B cell (primary cell): ENCODE results near the gene DAD1. TPM values are rescaled to one million over a fixed set of nuclear protein-coding genes. Genes with fewer than 3 reads are reported as not detected.
A peak's percentile ranks its signal among the peaks of the same experiment; 100 is the strongest.

ENCODE experiments used
- ATAC-seq: fragments of 200-7000 bp; cut with Tn5 transposase; one replicate; pipeline ENCODE4 v1.10.0; 2021; ENCODE audit warnings: low read depth, mild to moderate bottlenecking, moderate number of reproducible peaks, moderate library complexity
- CTCF ChIA-PET: fragments of 350-600 bp; sonication (Branson Sonifier 250); formaldehyde crosslinking; loops from one replicate; lab custom pipeline; 2021; ENCODE audit warnings: antibody characterized with exemption, inconsistent platforms; lab: Charles Lee
- POLR2A ChIA-PET: fragments of 350-600 bp; sonication (Branson Sonifier 250); formaldehyde crosslinking; loops from one replicate; lab custom pipeline; 2021; ENCODE audit warnings: antibody characterized with exemption; lab: Charles Lee
- DNase-seq: peaks from one replicate; pipeline ENCODE4 v3.0.0; 2013
- H2AFZ ChIP-seq: 2 replicates; pipeline ENCODE4 v1.6.1; 2012; ENCODE audit warnings: mild to moderate bottlenecking, low read depth, low read length; ENCODE audit not compliant: insufficient read depth, poor library complexity, severe bottlenecking
- H3K27ac ChIP-seq, 2 donors: 1 replicate in 1 of 2; 2 replicates in 1 of 2; pipeline ENCODE4 v1.5.1; 2012 to 2013; ENCODE audit warnings: low read length in 2 of 2, mild to moderate bottlenecking in 2 of 2, moderate library complexity in 1 of 2
- H3K27me3 ChIP-seq, 4 experiments: fragments of 200-600 bp in 1 of 4; sonication (generic) in 1 of 4; replicated peaks in 1 of 4; 1 replicate in 2 of 4; 2 replicates in 2 of 4; pipeline versions ENCODE4 v1.6.1 to v1.7.0; 2013 to 2016; ENCODE audit warnings: low read length in 3 of 4, mild to moderate bottlenecking in 2 of 4, mixed read lengths in 1 of 4, moderate library complexity in 1 of 4; ENCODE audit not compliant: insufficient read depth in 4 of 4, control insufficient read depth in 3 of 4; ENCODE audit errors: control extremely low read depth in 1 of 4
- H3K36me3 ChIP-seq, 2 experiments: replicated peaks in 1 of 2; 1 replicate in 1 of 2; 2 replicates in 1 of 2; pipeline versions ENCODE4 v1.6.1 to v1.7.1; 2013; ENCODE audit warnings: low read length in 1 of 2; ENCODE audit not compliant: insufficient read depth in 2 of 2, control insufficient read depth in 1 of 2; ENCODE audit errors: control extremely low read depth in 1 of 2, extremely low read depth in 1 of 2
- H3K4me1 ChIP-seq, 2 donors: fragments of 200-600 bp in 1 of 2; sonication (generic) in 1 of 2; 1 replicate in 1 of 2; 2 replicates in 1 of 2; pipeline versions ENCODE4 v1.5.1 to v1.6.1; 2013 to 2017; ENCODE audit warnings: low read length in 2 of 2; ENCODE audit not compliant: control insufficient read depth in 2 of 2, insufficient read depth in 2 of 2
- H3K4me2 ChIP-seq: replicated peaks from 2 replicates; pipeline ENCODE3; 2012; ENCODE audit warnings: mild to moderate bottlenecking, low read depth, low read length; ENCODE audit not compliant: poor library complexity, severe bottlenecking
- H3K4me3 ChIP-seq, 5 experiments: fragments of 200-600 bp in 1 of 5; sonication (generic) in 1 of 5; 1 replicate in 3 of 5; 2 replicates in 2 of 5; pipeline versions ENCODE4 v1.5.1 to v1.7.0; 2011 to 2016; ENCODE audit warnings: low read length in 4 of 5, mild to moderate bottlenecking in 4 of 5, low read depth in 2 of 5, control low read depth in 1 of 5, moderate library complexity in 1 of 5; ENCODE audit not compliant: insufficient read depth in 1 of 5; ENCODE audit errors: control extremely low read depth in 1 of 5, extremely low read depth in 1 of 5
- H3K79me2 ChIP-seq: fragments of 200-600 bp; sonication (generic); one replicate; pipeline ENCODE4 v1.6.0; 2016; ENCODE audit warnings: low read length; ENCODE audit not compliant: control insufficient read depth, insufficient read depth
- H3K9ac ChIP-seq: fragments of 200-600 bp; sonication (generic); 2 replicates; pipeline ENCODE4 v1.6.1; 2017; ENCODE audit warnings: mild to moderate bottlenecking, low read length, moderate library complexity
- H3K9me3 ChIP-seq, 3 donors: one replicate each; pipeline versions ENCODE4 v1.6.1 to v1.7.1; 2013; ENCODE audit warnings: low read length in 2 of 3; ENCODE audit not compliant: control insufficient read depth in 2 of 3, insufficient read depth in 1 of 3; ENCODE audit errors: control extremely low read depth in 1 of 3
- H4K20me1 ChIP-seq: 2 replicates; pipeline ENCODE4 v1.6.0; 2012; ENCODE audit warnings: mild to moderate bottlenecking, low read length; ENCODE audit not compliant: insufficient read depth, control insufficient read depth, poor library complexity, severe bottlenecking
- H3K27ac Mint-ChIP-seq: one replicate; pipeline ENCODE4 v1.8.0; 2021; ENCODE audit warnings: mixed read lengths
- H3K27me3 Mint-ChIP-seq: one replicate; pipeline ENCODE4 v1.8.0; 2021; ENCODE audit warnings: mixed read lengths
- H3K4me1 Mint-ChIP-seq: one replicate; pipeline ENCODE4 v1.8.0; 2021; ENCODE audit warnings: mixed read lengths
- H3K4me3 Mint-ChIP-seq: one replicate; pipeline ENCODE4 v1.8.0; 2021; ENCODE audit warnings: mixed read lengths
- H3K9me3 Mint-ChIP-seq: one replicate; pipeline ENCODE4 v1.8.0; 2022; ENCODE audit warnings: mixed read lengths; ENCODE audit not compliant: insufficient read depth
- EZH2 ChIP-seq: IDR thresholded peaks from 2 replicates; pipeline ENCODE4 v1.6.1; 2012; ENCODE audit warnings: borderline replicate concordance, low read depth, mild to moderate bottlenecking, moderate library complexity, low read length; ENCODE audit not compliant: insufficient read depth, poor library complexity, severe bottlenecking
- WGBS: methylation state at CpG from one replicate; pipeline ENCODE4 v1.1.5; 2013; ENCODE audit warnings: missing lambda C conversion rate; ENCODE audit not compliant: insufficient coverage; 5-methylcytosine and 5-hydroxymethylcytosine counted together
- intact Hi-C: fragments of 100-400 bp; cut with micrococcal nuclease; formaldehyde crosslinking; loops from one replicate; pipeline ENCODE4 v1.10.0; 2022
- polyA plus RNA-seq: library from polyadenylated mRNA; depleted of rRNA; stranded (reverse); fragments of >200 nt; gene quantifications from 2 replicates; pipeline ENCODE4 v1.2.3, GENCODE V29; 2012
- total RNA-seq, 2 donors: library from RNA; stranded (reverse); fragments of 120-200 nt in 1 of 2; gene quantifications; 1 replicate in 1 of 2; 2 replicates in 1 of 2; pipeline versions ENCODE4 v1.2.3 to v1.2.4, GENCODE V29; 2013 to 2022
- TF ChIP-seq, protein P1 (sequence below): fragments of 200-600 bp; IDR thresholded peaks from one replicate; pipeline ENCODE4 v1.8.0; 2022; ENCODE audit warnings: antibody characterized with exemption, mild to moderate bottlenecking

The DAD1 gene
- total and polyA plus RNA-seq, 2 donors (not counting 1 experiment from before 2014, with no cell fraction given) = 77.4 to 114 TPM

DNA sequence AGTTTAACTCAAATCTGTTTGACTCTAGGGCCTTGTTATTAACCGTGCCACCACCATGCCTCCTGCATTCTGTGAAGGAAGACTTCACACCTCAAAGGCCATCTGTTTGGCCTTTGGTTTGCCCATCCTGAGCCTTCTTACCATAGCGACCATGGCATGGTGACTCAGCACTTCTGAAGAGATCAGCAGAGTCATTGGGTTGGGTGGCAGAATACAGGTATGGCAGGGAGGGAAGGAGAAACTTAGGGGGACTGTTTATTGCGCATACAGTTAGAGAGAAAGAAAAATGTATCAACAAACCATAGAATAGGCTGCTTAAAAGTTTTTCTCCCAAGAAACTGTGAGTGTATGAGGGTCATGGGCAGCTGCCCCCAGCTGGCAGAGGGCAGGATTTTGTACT, 49.2 kb downstream of the DAD1 start:
- Histone ChIP-seq H4K20me1 (no peaks in the 10 kb centered on the region), H3K79me2 (peaks cover 34% of the 10 kb centered on the region), H3K4me2 (no peak overlapping the region), H3K27me3 (no peaks in the 10 kb centered on the region), H3K36me3 (no peaks in the 10 kb centered on the region), H3K4me1 (peaks cover 8 to 18% of the 10 kb centered on the region in 2 donors), H3K27ac (no peak overlapping the region), H3K9me3 (no peaks in the 10 kb centered on the region), H3K4me3 (no peak overlapping the region), H3K9ac (no peak overlapping the region), H2AFZ (no peak overlapping the region)
- 100% methylated on average over 1 of the region's 3 CpGs for WGBS
- intact Hi-C loops = loop anchor here (5.0 kb wide), 1 partner anchor 33 kb away; no protein-coding TSS in a partner anchor
- TF ChIP-seq, protein P1, sequence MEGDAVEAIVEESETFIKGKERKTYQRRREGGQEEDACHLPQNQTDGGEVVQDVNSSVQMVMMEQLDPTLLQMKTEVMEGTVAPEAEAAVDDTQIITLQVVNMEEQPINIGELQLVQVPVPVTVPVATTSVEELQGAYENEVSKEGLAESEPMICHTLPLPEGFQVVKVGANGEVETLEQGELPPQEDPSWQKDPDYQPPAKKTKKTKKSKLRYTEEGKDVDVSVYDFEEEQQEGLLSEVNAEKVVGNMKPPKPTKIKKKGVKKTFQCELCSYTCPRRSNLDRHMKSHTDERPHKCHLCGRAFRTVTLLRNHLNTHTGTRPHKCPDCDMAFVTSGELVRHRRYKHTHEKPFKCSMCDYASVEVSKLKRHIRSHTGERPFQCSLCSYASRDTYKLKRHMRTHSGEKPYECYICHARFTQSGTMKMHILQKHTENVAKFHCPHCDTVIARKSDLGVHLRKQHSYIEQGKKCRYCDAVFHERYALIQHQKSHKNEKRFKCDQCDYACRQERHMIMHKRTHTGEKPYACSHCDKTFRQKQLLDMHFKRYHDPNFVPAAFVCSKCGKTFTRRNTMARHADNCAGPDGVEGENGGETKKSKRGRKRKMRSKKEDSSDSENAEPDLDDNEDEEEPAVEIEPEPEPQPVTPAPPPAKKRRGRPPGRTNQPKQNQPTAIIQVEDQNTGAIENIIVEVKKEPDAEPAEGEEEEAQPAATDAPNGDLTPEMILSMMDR = no peak
- Mint-ChIP-seq H3K9me3 (no peaks in the 10 kb centered on the region), H3K27ac (peak overlapping the region; percentile 32), H3K4me1 (peaks cover 58% of the 10 kb centered on the region), H3K27me3 (no peaks in the 10 kb centered on the region), H3K4me3 (no peak overlapping the region)
- ATAC-seq (no peak), DNase-seq (no peak)
- POLR2A ChIA-PET = no interaction called here
- CTCF ChIA-PET = interaction anchor here (4.8 kb wide), 1 partner anchor 16 kb away, joined by 37 read pairs; no protein-coding TSS in a partner anchor

DNA sequence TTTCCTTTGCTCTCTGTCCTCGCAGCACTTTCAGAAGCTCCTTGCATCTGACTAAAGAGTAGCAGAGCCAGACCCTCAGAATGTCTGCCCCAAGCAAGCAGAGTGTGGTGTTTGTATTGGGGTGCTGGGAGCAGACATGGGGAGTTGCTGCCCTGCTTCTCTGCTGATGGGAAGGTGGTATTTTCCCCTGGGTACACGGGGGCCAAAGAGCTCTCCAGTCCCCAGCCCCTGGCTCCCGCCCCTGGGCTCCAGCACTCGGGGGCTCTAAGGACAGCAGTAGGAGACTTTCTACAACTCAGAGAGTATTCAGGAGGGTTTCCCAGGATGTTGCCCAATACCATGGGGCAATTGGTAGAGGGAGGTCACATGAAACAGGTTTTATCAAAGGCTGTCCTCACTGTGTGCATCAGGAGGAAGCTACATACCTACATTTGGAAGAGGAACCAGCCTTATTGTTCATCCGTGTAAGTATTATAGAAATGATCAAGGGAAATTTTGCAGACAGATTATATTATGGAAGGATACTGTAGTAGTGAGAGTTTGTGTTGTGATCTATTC, 50.3 kb downstream of the DAD1 start:
- Histone ChIP-seq H3K4me3 (no peak overlapping the region), H3K9ac (no peak overlapping the region), H4K20me1 (no peaks in the 10 kb centered on the region), H3K9me3 (no peaks in the 10 kb centered on the region), H3K36me3 (no peaks in the 10 kb centered on the region), H3K4me1 (peaks cover 15 to 25% of the 10 kb centered on the region in 2 donors), H3K27me3 (no peaks in the 10 kb centered on the region), H3K27ac (no peak overlapping the region), H3K79me2 (peaks cover 39% of the 10 kb centered on the region), H2AFZ (no peak overlapping the region), H3K4me2 (no peak overlapping the region)
- intact Hi-C loops = no loop called here
- Mint-ChIP-seq H3K27ac (peak overlapping the region; percentile 54), H3K9me3 (no peaks in the 10 kb centered on the region), H3K4me3 (no peak overlapping the region), H3K4me1 (peaks cover 58% of the 10 kb centered on the region), H3K27me3 (no peaks in the 10 kb centered on the region)
- ChIA-PET CTCF (interaction anchor here (1.2 to 4.8 kb wide), 4 partner anchors 10 to 66 kb away, joined by 3 to 37 read pairs (median 8); no protein-coding TSS in a partner anchor), POLR2A (no interaction called here)
- DNase-seq (no peak), ATAC-seq (no peak)
- WGBS = 88% methylated on average over 5 of the region's 5 CpGs
- no peak for TF ChIP-seq EZH2
- TF ChIP-seq, protein P1 = no peak
